ENCODE results near the gene HOXD13.

DNA sequence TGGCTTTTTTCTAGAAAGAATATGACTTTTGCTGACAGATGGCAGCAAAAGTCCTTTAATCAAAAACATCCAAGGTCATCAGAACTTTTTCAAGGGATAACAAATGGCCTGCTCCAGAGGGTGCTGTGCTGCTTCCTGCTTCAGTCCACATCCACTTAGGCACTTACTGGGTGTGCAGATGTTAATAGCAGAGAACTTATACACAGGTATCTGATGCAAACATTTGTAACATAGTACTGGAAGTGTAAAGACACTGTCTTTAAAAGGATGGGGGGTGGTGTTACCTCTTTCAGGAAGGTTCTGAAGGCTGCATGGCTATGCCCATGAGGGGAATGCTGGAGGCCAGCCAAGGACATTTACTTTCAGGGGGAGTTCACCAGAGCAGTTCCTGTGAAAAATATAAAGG, 42.5 kb downstream of the HOXD13 start:
- TF ChIP-seq, protein P1, sequence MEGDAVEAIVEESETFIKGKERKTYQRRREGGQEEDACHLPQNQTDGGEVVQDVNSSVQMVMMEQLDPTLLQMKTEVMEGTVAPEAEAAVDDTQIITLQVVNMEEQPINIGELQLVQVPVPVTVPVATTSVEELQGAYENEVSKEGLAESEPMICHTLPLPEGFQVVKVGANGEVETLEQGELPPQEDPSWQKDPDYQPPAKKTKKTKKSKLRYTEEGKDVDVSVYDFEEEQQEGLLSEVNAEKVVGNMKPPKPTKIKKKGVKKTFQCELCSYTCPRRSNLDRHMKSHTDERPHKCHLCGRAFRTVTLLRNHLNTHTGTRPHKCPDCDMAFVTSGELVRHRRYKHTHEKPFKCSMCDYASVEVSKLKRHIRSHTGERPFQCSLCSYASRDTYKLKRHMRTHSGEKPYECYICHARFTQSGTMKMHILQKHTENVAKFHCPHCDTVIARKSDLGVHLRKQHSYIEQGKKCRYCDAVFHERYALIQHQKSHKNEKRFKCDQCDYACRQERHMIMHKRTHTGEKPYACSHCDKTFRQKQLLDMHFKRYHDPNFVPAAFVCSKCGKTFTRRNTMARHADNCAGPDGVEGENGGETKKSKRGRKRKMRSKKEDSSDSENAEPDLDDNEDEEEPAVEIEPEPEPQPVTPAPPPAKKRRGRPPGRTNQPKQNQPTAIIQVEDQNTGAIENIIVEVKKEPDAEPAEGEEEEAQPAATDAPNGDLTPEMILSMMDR (conservative IDR thresholded peaks at IDR 0.05 in 1 of 2, IDR thresholded peaks at IDR 0.05 in 1 of 2; ENCODE audit: low read depth in 1 of 2, low read length in 2 of 2), result no peak
- no peak for TF ChIP-seq EZH2 (IDR thresholded peaks at IDR 0.05; ENCODE audit: low read length, missing control alignments)

All from fibroblast of lung (primary cell).